M059J (cell line): ENCODE results near the gene KRCC1. TPM values are rescaled to one million over a fixed set of nuclear protein-coding genes. Genes with fewer than 3 reads are reported as not detected.
"Not testable (repeated sequence)": the region's sequence is repeated elsewhere in the genome, so short reads cannot be mapped to it uniquely, and the experiment has no call there.

Experiments
- DNase-seq: peaks from one replicate; pipeline ENCODE4 v3.0.0-alpha.2; 2012; ENCODE audit warnings: low read depth
- total RNA-seq: library from RNA; depleted of rRNA; stranded (reverse); fragments of >200 nt; shearing (Covaris generic); gene quantifications from 2 replicates; pipeline ENCODE4 v1.2.3, GENCODE V29; 2014; rRNA removed

The KRCC1 gene
- total RNA-seq, 1 experiment from 2014 or later: 23.8 TPM

GRCh38 chr2:88002359-88002707, 53.2 kb downstream of the KRCC1 start:
- DNase-seq: no peak

DNA sequence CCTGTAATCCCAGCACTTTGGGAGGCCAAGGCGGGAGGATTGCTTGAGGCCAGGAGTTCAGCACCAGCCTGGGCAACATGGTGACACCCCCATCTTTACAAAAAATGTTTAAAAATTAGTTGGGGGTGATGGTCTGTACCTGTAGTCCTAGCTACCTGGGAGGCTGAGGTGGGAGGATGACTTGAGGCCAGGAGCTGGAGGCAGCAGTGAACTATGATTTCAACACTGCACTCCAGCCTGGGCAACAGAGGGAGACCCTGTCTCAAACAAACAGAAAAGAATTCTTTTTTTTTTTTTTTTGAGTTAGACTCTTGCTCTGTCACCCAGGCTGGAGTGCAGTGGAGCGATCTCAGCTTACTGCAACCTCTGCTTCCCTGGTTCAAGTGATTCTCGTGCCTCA, 55.1 kb downstream of the KRCC1 start:
- DNase-seq: not testable (repeated sequence)

DNA sequence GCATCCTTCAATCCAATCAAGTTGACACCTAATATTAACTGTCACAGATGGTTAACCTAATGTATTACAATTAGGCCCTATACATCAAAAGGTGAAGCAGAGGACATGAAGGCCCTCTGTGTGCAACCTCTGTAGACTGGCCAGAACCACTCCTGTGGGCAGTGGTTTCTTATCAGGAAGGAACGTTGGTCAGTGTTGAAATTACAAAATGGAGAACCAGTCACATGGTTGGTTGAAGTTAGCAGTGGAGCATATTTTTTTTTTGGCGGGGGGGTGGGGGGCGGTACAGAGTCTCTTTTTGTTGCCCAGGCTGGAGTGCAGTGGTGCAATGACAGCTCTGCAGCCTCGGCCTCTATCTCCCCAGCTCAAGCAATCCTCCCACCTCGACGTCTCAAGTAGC, 59.0 kb downstream of the KRCC1 start:
- no peak for DNase-seq

- no peak for DNase-seq
Observed at GRCh38 chr2:87995756-87996155, 59.8 kb downstream of the KRCC1 start.

GRCh38 chr2:87994304-87994850, 61.2 kb downstream of the KRCC1 start:
- not testable (repeated sequence) for DNase-seq

- not testable (repeated sequence) for DNase-seq
Observed at GRCh38 chr2:87992569-87992968, 63.0 kb downstream of the KRCC1 start.

- DNase-seq: not testable (repeated sequence)
Observed at GRCh38 chr2:87987473-87987872, 68.1 kb downstream of the KRCC1 start.

DNA sequence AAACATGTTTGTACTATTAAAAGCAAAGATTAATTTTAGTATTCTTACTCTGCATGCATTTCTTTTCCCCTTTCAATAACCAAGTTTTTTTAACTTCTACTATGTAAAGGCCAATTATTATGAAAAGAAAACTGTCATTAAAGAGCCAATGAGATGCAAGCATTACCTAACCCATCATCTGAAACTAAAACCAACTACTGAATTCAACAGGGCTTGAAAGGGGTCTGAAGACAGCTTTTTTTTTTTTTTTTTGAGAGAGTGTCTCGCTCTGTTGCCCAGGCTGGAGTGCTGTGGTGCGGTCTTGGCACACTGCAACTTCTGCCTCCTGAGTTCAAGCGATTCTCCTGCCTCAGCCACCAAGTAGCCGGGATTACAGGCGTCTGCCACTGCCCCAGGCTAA, 69.7 kb downstream of the KRCC1 start:
- not testable (repeated sequence) for DNase-seq

DNA sequence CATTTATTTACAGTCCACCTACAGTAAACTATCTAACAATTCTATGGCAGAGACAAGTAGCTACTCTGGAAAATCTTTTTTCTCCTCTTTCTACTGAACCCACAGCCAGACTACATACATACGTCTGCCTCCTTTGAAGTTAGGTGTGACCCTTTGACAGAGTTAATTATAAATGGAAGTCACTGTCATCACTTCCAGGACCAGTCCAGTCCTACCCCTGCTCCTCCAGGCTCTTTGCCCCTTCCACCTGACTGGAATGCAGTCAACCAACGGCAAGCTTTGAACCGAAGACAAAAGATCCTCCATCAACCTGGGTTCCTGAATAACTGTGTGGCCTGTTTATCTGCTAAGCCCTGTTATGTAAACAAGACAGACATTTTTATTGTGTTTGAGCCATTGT, 74.4 kb downstream of the KRCC1 start:
- DNase-seq: not testable (repeated sequence)

Other genes with a start within 250 kb of the KRCC1 start
- gene RGPD2, start 230.0 kb downstream of the KRCC1 start, total RNA-seq: 0.84 TPM in 1 of 2 replicates, not detected in the other
- gene RNU2-63P, start 39.2 kb downstream of the KRCC1 start, total RNA-seq: not detected in 2 replicates
- gene SMYD1, start 12.0 kb upstream of the KRCC1 start, total RNA-seq: not detected in 2 replicates
- not detected in 2 replicates for gene FABP1, start 72.3 kb upstream of the KRCC1 start, total RNA-seq
- not detected in 2 replicates for gene THNSL2, start 114.6 kb upstream of the KRCC1 start, total RNA-seq